Upper lobe of left lung (tissue), 4 donors: ENCODE data around the gene MEP1A.
"Not testable (repeated sequence)": the region's sequence is repeated elsewhere in the genome, so short reads cannot be mapped to it uniquely, and the experiment has no call there.

Source experiments
- POLR2A ChIP-seq, 4 donors: fragments of 450-650 bp; IDR thresholded peaks; one replicate each; pipeline ENCODE4 v1.5.1; 2016 to 2017; ENCODE audit warnings: antibody characterized with exemption in 4 of 4, mild to moderate bottlenecking in 2 of 4
- POLR2AphosphoS5 ChIP-seq, 2 donors: sonication (generic); formaldehyde crosslinking; IDR thresholded peaks; one replicate each; pipeline ENCODE4 v1.5.1; 2017; ENCODE audit warnings: antibody characterized with exemption in 2 of 2
- TF ChIP-seq, protein P1 (sequence below), 6 experiments: fragments of 450-650 bp in 4 of 6; fragments of 200-600 bp in 2 of 6; sonication (generic) in 2 of 6; IDR thresholded peaks; one replicate each; pipeline ENCODE4 v1.5.1; 2016 to 2019; ENCODE audit warnings: antibody characterized with exemption in 6 of 6

DNA sequence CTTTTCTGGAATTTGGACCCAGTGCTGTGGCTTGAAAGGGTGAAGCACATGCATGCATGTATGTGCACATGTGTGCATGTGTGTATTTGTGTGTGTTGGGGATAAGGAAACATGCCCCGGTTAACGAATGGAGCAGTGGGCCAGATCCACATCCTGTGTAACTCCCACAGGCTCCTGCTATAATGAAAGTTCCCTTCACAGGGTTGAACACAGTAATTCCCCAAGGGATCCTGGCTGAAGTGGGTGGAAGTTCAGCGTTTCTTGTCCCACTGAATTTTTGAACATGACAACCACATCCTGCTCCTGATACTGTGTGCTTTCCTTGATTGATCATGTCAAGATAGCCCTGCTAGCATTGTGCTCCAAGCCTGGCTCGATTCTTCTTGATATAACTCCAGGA, 58.4 kb downstream of the MEP1A start:
- TF ChIP-seq POLR2A, POLR2AphosphoS5 (IDR thresholded peaks at IDR 0.05): not testable (repeated sequence)
- TF ChIP-seq, protein P1, sequence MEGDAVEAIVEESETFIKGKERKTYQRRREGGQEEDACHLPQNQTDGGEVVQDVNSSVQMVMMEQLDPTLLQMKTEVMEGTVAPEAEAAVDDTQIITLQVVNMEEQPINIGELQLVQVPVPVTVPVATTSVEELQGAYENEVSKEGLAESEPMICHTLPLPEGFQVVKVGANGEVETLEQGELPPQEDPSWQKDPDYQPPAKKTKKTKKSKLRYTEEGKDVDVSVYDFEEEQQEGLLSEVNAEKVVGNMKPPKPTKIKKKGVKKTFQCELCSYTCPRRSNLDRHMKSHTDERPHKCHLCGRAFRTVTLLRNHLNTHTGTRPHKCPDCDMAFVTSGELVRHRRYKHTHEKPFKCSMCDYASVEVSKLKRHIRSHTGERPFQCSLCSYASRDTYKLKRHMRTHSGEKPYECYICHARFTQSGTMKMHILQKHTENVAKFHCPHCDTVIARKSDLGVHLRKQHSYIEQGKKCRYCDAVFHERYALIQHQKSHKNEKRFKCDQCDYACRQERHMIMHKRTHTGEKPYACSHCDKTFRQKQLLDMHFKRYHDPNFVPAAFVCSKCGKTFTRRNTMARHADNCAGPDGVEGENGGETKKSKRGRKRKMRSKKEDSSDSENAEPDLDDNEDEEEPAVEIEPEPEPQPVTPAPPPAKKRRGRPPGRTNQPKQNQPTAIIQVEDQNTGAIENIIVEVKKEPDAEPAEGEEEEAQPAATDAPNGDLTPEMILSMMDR (IDR thresholded peaks at IDR 0.05): not testable (repeated sequence)
